Right atrium auricular region (tissue), 2 donors: ENCODE measurements around the gene APOL2. TPM values are rescaled to one million over a fixed set of nuclear protein-coding genes. Genes with fewer than 3 reads are reported as not detected.
A peak's percentile ranks its signal among the peaks of the same experiment; 100 is the strongest.
"Not testable (repeated sequence)": the region's sequence is repeated elsewhere in the genome, so short reads cannot be mapped to it uniquely, and the experiment has no call there.

ENCODE experiments used
- DNase-seq: peaks from one replicate; pipeline ENCODE4 v3.0.0-alpha.2; 2019; ENCODE audit warnings: low spot score
- H3K27ac ChIP-seq, 2 donors: fragments of 200-600 bp; sonication (generic); 1 replicate in 1 of 2; 2 replicates in 1 of 2; pipeline ENCODE4 v1.5.1; 2016 to 2019
- H3K27me3 ChIP-seq, 2 donors: fragments of 200-600 bp; sonication (generic); one replicate each; pipeline versions ENCODE4 v1.5.1 to v1.6.0; 2017 to 2019
- H3K36me3 ChIP-seq: fragments of 200-600 bp; sonication (generic); one replicate; pipeline ENCODE4 v1.5.1; 2016
- H3K4me1 ChIP-seq, 2 donors: fragments of 200-600 bp; sonication (generic); one replicate each; pipeline versions ENCODE4 v1.5.1 to v1.6.0; 2017 to 2019
- H3K4me3 ChIP-seq, 2 donors: fragments of 200-600 bp; sonication (generic); 1 replicate in 1 of 2; 2 replicates in 1 of 2; pipeline ENCODE4 v1.5.1; 2017 to 2019; ENCODE audit warnings: mild to moderate bottlenecking in 1 of 2, moderate library complexity in 1 of 2
- H3K9me3 ChIP-seq, 2 donors: fragments of 200-600 bp; sonication (generic); one replicate each; pipeline ENCODE4 v1.5.1; 2019
- total RNA-seq, 2 donors: library from RNA; depleted of rRNA; stranded (reverse); fragments of >200 nt; gene quantifications; one replicate each; pipeline ENCODE4 v1.1.0, GENCODE V29; 2016
- TF ChIP-seq, protein P1 (sequence below), 2 donors: fragments of 200-600 bp; sonication (generic); IDR thresholded peaks; one replicate each; pipeline ENCODE4 v1.5.1; 2019; ENCODE audit warnings: antibody characterized with exemption in 2 of 2

Gene APOL2
- total RNA-seq, 2 donors from 2014 or later: 25.4 to 25.7 TPM

GRCh38 chr22:36257948-36258670, 18.8 kb upstream of the APOL2 start:
- H3K27me3 ChIP-seq: no peaks in the 10 kb centered on the region
- TF ChIP-seq, protein P1, sequence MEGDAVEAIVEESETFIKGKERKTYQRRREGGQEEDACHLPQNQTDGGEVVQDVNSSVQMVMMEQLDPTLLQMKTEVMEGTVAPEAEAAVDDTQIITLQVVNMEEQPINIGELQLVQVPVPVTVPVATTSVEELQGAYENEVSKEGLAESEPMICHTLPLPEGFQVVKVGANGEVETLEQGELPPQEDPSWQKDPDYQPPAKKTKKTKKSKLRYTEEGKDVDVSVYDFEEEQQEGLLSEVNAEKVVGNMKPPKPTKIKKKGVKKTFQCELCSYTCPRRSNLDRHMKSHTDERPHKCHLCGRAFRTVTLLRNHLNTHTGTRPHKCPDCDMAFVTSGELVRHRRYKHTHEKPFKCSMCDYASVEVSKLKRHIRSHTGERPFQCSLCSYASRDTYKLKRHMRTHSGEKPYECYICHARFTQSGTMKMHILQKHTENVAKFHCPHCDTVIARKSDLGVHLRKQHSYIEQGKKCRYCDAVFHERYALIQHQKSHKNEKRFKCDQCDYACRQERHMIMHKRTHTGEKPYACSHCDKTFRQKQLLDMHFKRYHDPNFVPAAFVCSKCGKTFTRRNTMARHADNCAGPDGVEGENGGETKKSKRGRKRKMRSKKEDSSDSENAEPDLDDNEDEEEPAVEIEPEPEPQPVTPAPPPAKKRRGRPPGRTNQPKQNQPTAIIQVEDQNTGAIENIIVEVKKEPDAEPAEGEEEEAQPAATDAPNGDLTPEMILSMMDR (IDR thresholded peaks at IDR 0.05): no peak
- H3K9me3 ChIP-seq: no peaks in the 10 kb centered on the region
- no peaks in the 10 kb centered on the region for H3K36me3 ChIP-seq
- no peak overlapping the region for H3K4me3 ChIP-seq
- peaks cover 0 to 55% of the 10 kb centered on the region in 2 donors for H3K4me1 ChIP-seq
- peak overlapping the region; percentile 32 to 62 for H3K27ac ChIP-seq
- no peak for DNase-seq

GRCh38 chr22:36257308-36257707, 18.0 kb upstream of the APOL2 start:
- no peak overlapping the region for H3K27ac ChIP-seq
- peaks cover 0 to 55% of the 10 kb centered on the region in 2 donors for H3K4me1 ChIP-seq
- TF ChIP-seq, protein P1 (IDR thresholded peaks at IDR 0.05): no peak
- no peaks in the 10 kb centered on the region for H3K27me3 ChIP-seq
- no peaks in the 10 kb centered on the region for H3K36me3 ChIP-seq
- no peak overlapping the region for H3K4me3 ChIP-seq
- DNase-seq: no peak
- H3K9me3 ChIP-seq: no peaks in the 10 kb centered on the region

DNA sequence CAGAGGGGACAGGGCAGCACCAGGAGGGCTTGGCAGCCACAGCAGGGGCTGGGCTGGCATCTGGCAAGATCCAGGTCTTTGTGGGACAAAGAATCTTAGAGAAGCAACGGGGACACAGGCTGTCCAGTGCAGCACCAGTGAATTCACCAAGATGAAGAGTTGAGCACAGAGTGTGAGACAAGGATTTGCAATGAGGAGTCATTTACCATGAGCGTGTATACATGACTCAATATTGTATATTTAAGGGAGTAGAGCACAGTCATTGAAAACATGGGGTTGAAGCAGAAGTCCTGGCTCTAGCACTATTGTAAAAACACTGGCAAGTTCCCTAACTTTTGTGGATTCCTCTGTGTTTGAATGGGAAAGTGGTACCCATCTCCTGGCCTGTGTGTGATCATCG, 17.2 kb upstream of the APOL2 start:
- H3K36me3 ChIP-seq: no peaks in the 10 kb centered on the region

GRCh38 chr22:36255572-36255971, 16.2 kb upstream of the APOL2 start:
- peak overlapping the region; percentile 81 to 82 for H3K27ac ChIP-seq
- H3K9me3 ChIP-seq, DNase-seq, H3K36me3 ChIP-seq, H3K27me3 ChIP-seq: not testable (repeated sequence)
- peak overlapping the region in 1 of 2 donors; percentile 12 for H3K4me3 ChIP-seq
- peaks cover 0 to 55% of the 10 kb centered on the region in 2 donors for H3K4me1 ChIP-seq

More for the DNA sequence above, 17.2 kb upstream of the APOL2 start:
- Histone ChIP-seq H3K27me3 (no peaks in the 10 kb centered on the region), H3K9me3 (no peaks in the 10 kb centered on the region), H3K27ac (peak overlapping the region; percentile 31 to 66), H3K4me3 (no peak overlapping the region), H3K4me1 (peaks cover 0 to 55% of the 10 kb centered on the region in 2 donors)
- TF ChIP-seq, protein P1 (IDR thresholded peaks at IDR 0.05): no peak
- no peak for DNase-seq

- Histone ChIP-seq H3K27me3 (no peaks in the 10 kb centered on the region), H3K4me3 (peak overlapping the region; percentile 34 to 51), H3K27ac (peak overlapping the region; percentile 81 to 82), H3K4me1 (peaks cover 0 to 41% of the 10 kb centered on the region in 2 donors), H3K36me3 (no peaks in the 10 kb centered on the region), H3K9me3 (no peaks in the 10 kb centered on the region)
- TF ChIP-seq, protein P1 (IDR thresholded peaks at IDR 0.05): no peak
- no peak for DNase-seq
Measured at GRCh38 chr22:36253523-36254490, 14.5 kb upstream of the APOL2 start.
